Activated gamma-delta T cell (primary cell): ENCODE results near the gene HEATR3.
"Not testable (repeated sequence)": the region's sequence is repeated elsewhere in the genome, so short reads cannot be mapped to it uniquely, and the experiment has no call there.

Experiments used
- DNase-seq: peaks from one replicate; lab custom pipeline; 2025; lab: John Stamatoyannopoulos, UW

Gene HEATR3

GRCh38 chr16:50099957-50100648 is 34.3 kb downstream of the HEATR3 start:
- DNase-seq: no peak

GRCh38 chr16:50102051-50102746 is 36.4 kb downstream of the HEATR3 start:
- DNase-seq: no peak

- DNase-seq: no peak
Observed at GRCh38 chr16:50103764-50104163, 38.0 kb downstream of the HEATR3 start.

GRCh38 chr16:50114357-50115129 is 48.8 kb downstream of the HEATR3 start:
- DNase-seq: no peak

GRCh38 chr16:50120711-50121110 is 54.9 kb downstream of the HEATR3 start:
- DNase-seq: no peak

- no peak for DNase-seq
Observed at GRCh38 chr16:50121278-50121677, 55.5 kb downstream of the HEATR3 start.

- no peak for DNase-seq
Observed at GRCh38 chr16:50121721-50122445, 56.1 kb downstream of the HEATR3 start.

- DNase-seq: no peak
Observed at GRCh38 chr16:50123417-50123816, 57.6 kb downstream of the HEATR3 start.

GRCh38 chr16:50124769-50125168 is 59.0 kb downstream of the HEATR3 start:
- no peak for DNase-seq

GRCh38 chr16:50126183-50126582 is 60.4 kb downstream of the HEATR3 start:
- no peak for DNase-seq

- not testable (repeated sequence) for DNase-seq
Observed at GRCh38 chr16:50132571-50132970, 66.8 kb downstream of the HEATR3 start.

GRCh38 chr16:50133214-50133613 is 67.4 kb downstream of the HEATR3 start:
- no peak for DNase-seq

- no peak for DNase-seq
Observed at GRCh38 chr16:50136399-50136798, 70.6 kb downstream of the HEATR3 start.

- no peak for DNase-seq
Observed at GRCh38 chr16:50137268-50137667, 71.5 kb downstream of the HEATR3 start.

GRCh38 chr16:50139580-50139979 is 73.8 kb downstream of the HEATR3 start:
- DNase-seq: no peak

- no peak for DNase-seq
Observed at GRCh38 chr16:50144211-50144610, 78.4 kb downstream of the HEATR3 start.

- no peak for DNase-seq
Observed at GRCh38 chr16:50146479-50147435, 81.0 kb downstream of the HEATR3 start.

- no peak for DNase-seq
Observed at GRCh38 chr16:50151322-50151721, 85.6 kb downstream of the HEATR3 start.

GRCh38 chr16:50151756-50152155 is 86.0 kb downstream of the HEATR3 start:
- no peak for DNase-seq

- peak; percentile 66 for DNase-seq
Observed at GRCh38 chr16:50152351-50152806, 86.6 kb downstream of the HEATR3 start.
